T-cell (primary cell): ENCODE data around the gene NAV2. TPM values are rescaled to one million over a fixed set of nuclear protein-coding genes. Genes with fewer than 3 reads are reported as not detected.

Source experiments
- ATAC-seq, 4 experiments: fragments of 200-7000 bp in 3 of 4; fragments of 150-1000 bp in 1 of 4; cut with Tn5 transposase; replicated peaks in 1 of 4; 1 replicate in 3 of 4; 2 replicates in 1 of 4; pipeline ENCODE4 v1.10.0; 2021; ENCODE audit warnings: moderate library complexity in 3 of 4, mild to moderate bottlenecking in 2 of 4, moderate number of reproducible peaks in 1 of 4
- CTCF ChIA-PET, 2 donors: fragments of 300-600 bp; sonication (Branson Sonifier 250); formaldehyde crosslinking; loops; one replicate each; lab custom pipeline; 2022; ENCODE audit warnings: antibody characterized with exemption in 2 of 2; lab: Charles Lee
- POLR2A ChIA-PET, 2 donors: fragments of 300-600 bp; sonication (Branson Sonifier 250); formaldehyde crosslinking; loops; one replicate each; lab custom pipeline; 2022; ENCODE audit warnings: antibody characterized with exemption in 2 of 2; lab: Charles Lee
- DNase-seq, 35 experiments: peaks; one replicate each; pipeline versions ENCODE4 v3.0.0 to v3.0.0-alpha.2; 2013 to 2023
- H3K27ac ChIP-seq: one replicate; pipeline ENCODE4 v1.5.1; 2013; ENCODE audit warnings: low read length
- H3K27me3 ChIP-seq, 2 experiments: replicated peaks in 1 of 2; 1 replicate in 1 of 2; 2 replicates in 1 of 2; pipeline versions ENCODE4 v1.6.1 to v1.7.0; 2013; ENCODE audit warnings: low read length in 1 of 2, mixed read lengths in 1 of 2; ENCODE audit not compliant: control insufficient read depth in 2 of 2, insufficient read depth in 2 of 2; ENCODE audit errors: extremely low read depth in 1 of 2
- H3K36me3 ChIP-seq, 2 donors: 1 replicate in 1 of 2; 2 replicates in 1 of 2; pipeline versions ENCODE4 v1.6.1 to v1.7.0; 2013; ENCODE audit warnings: low read length in 1 of 2; ENCODE audit not compliant: control insufficient read depth in 2 of 2, insufficient read depth in 1 of 2; ENCODE audit errors: extremely low read depth in 1 of 2
- H3K4me1 ChIP-seq, 2 experiments: 1 replicate in 1 of 2; 2 replicates in 1 of 2; pipeline versions ENCODE4 v1.6.1 to v1.7.0; 2013; ENCODE audit warnings: low read length in 2 of 2, mixed read lengths in 1 of 2; ENCODE audit not compliant: insufficient read depth in 2 of 2, control insufficient read depth in 1 of 2; ENCODE audit errors: extremely low read depth in 1 of 2
- H3K4me3 ChIP-seq, 2 donors: 1 replicate in 1 of 2; 2 replicates in 1 of 2; pipeline versions ENCODE4 v1.5.1 to v1.7.0; 2013; ENCODE audit warnings: mild to moderate bottlenecking in 2 of 2, low read length in 1 of 2, moderate library complexity in 1 of 2; ENCODE audit not compliant: control insufficient read depth in 1 of 2; ENCODE audit errors: extremely low read depth in 1 of 2
- H3K9me3 ChIP-seq: 2 replicates; pipeline ENCODE4 v1.7.0; 2013
- H3K27ac Mint-ChIP-seq, 2 donors: one replicate each; pipeline ENCODE4 v1.8.0; 2020 to 2021; ENCODE audit warnings: mild to moderate bottlenecking in 2 of 2, mixed read lengths in 2 of 2
- H3K27me3 Mint-ChIP-seq, 2 donors: one replicate each; pipeline ENCODE4 v1.8.0; 2021 to 2022; ENCODE audit warnings: mixed read lengths in 2 of 2
- H3K36me3 Mint-ChIP-seq: one replicate; pipeline ENCODE4 v1.8.0; 2021; ENCODE audit warnings: mixed read lengths
- H3K4me1 Mint-ChIP-seq, 3 donors: one replicate each; pipeline ENCODE4 v1.8.0; 2020 to 2022; ENCODE audit warnings: mixed read lengths in 3 of 3, mild to moderate bottlenecking in 1 of 3
- H3K4me3 Mint-ChIP-seq, 3 donors: one replicate each; pipeline ENCODE4 v1.8.0; 2020 to 2022; ENCODE audit warnings: mild to moderate bottlenecking in 3 of 3, mixed read lengths in 3 of 3, moderate library complexity in 3 of 3
- H3K9me3 Mint-ChIP-seq, 3 donors: one replicate each; pipeline ENCODE4 v1.8.0; 2020 to 2022; ENCODE audit warnings: mixed read lengths in 3 of 3
- WGBS: methylation state at CpG from one replicate; pipeline ENCODE4 v1.1.5; 2013; ENCODE audit warnings: missing lambda C conversion rate; ENCODE audit not compliant: insufficient coverage; 5-methylcytosine and 5-hydroxymethylcytosine counted together
- total RNA-seq, 35 experiments: library from RNA in 6 of 35; stranded (reverse) in 6 of 35; fragments of 120-200 nt in 1 of 35; gene quantifications; one replicate each; pipeline versions ENCODE4 v1.2.1 to v1.2.4 and lab custom pipeline; 2013 to 2026

Gene NAV2
- total RNA-seq, 5 donors from 2014 or later (not counting 1 experiment from before 2014, with no cell fraction given), result 0.55 to 3.0 (median 1.8) TPM

GRCh38 chr11:20060181-20060580 is 347.5 kb downstream of the NAV2 start:
- Histone ChIP-seq H3K27me3 (no peaks in the 10 kb centered on the region), H3K27ac (no peak overlapping the region), H3K9me3 (no peaks in the 10 kb centered on the region), H3K36me3 (no peaks in the 10 kb centered on the region), H3K4me1 (no peaks in the 10 kb centered on the region), H3K4me3 (no peak overlapping the region)
- ATAC-seq (no peak), DNase-seq (no peak)
- ChIA-PET POLR2A (no interaction called here), CTCF (no interaction called here)
- WGBS, result 83% methylated on average over 2 of the region's 3 CpGs
- Mint-ChIP-seq H3K27me3 (no peaks in the 10 kb centered on the region), H3K4me3 (no peak overlapping the region), H3K4me1 (no peaks in the 10 kb centered on the region), H3K36me3 (no peaks in the 10 kb centered on the region), H3K9me3 (no peaks in the 10 kb centered on the region), H3K27ac (no peak overlapping the region)

DNA sequence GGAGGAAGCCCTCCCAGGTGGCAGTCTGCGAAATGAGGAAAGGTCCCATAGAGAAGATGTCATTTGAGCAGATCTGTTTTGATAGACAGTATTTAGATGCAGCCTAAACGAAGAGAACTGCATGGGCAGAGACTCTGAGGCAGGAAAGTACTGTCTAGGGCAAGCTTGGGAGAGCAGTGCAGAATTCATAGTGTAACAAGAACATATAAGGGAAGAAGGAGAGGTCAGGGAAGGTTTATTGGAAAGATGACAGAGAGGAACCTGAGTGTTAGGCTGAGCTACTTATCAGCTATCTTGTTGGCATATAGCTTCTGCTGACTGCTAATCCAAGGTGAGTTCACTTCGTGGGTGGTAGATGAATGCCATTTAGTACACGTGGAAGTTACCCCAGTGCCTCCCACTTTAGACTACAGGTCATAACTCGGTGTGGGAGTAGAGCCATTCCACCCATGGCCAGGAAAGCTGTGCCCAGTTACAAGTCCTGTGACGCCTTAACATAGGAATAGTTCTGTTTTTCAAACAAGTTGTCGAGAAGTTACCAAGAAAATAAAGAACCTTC is 348.1 kb downstream of the NAV2 start:
- no peaks in the 10 kb centered on the region for H3K4me1 Mint-ChIP-seq
- H3K36me3 ChIP-seq, result no peaks in the 10 kb centered on the region
- no peaks in the 10 kb centered on the region for H3K9me3 Mint-ChIP-seq
- ChIA-PET CTCF (no interaction called here), POLR2A (no interaction called here)
- H3K4me3 Mint-ChIP-seq, result no peak overlapping the region
- ATAC-seq, result no peak
- no peak overlapping the region for H3K27ac ChIP-seq
- H3K27me3 Mint-ChIP-seq, result no peaks in the 10 kb centered on the region
- H3K9me3 ChIP-seq, result no peaks in the 10 kb centered on the region
- H3K27me3 ChIP-seq, result no peaks in the 10 kb centered on the region
- H3K4me1 ChIP-seq, result no peaks in the 10 kb centered on the region
- H3K36me3 Mint-ChIP-seq, result no peaks in the 10 kb centered on the region
- 41% methylated on average over 4 of the region's 7 CpGs for WGBS
- DNase-seq, result no peak
- no peak overlapping the region for H3K4me3 ChIP-seq
- H3K27ac Mint-ChIP-seq, result no peak overlapping the region

GRCh38 chr11:20061776-20062175 is 349.1 kb downstream of the NAV2 start:
- Mint-ChIP-seq H3K4me3 (no peak overlapping the region), H3K4me1 (no peaks in the 10 kb centered on the region), H3K9me3 (no peaks in the 10 kb centered on the region), H3K27ac (no peak overlapping the region), H3K27me3 (no peaks in the 10 kb centered on the region), H3K36me3 (no peaks in the 10 kb centered on the region)
- no peak overlapping the region for H3K27ac ChIP-seq
- CTCF ChIA-PET, result no interaction called here
- WGBS, result 100% methylated on average over 2 of the region's 5 CpGs
- ATAC-seq (no peak), DNase-seq (no peak)
- H3K36me3 ChIP-seq, result no peaks in the 10 kb centered on the region
- no peaks in the 10 kb centered on the region for H3K27me3 ChIP-seq
- POLR2A ChIA-PET, result no interaction called here
- H3K4me3 ChIP-seq, result no peak overlapping the region
- no peaks in the 10 kb centered on the region for H3K9me3 ChIP-seq
- H3K4me1 ChIP-seq, result no peaks in the 10 kb centered on the region

GRCh38 chr11:20064961-20065405 is 352.3 kb downstream of the NAV2 start:
- 89% methylated on average over 2 of the region's 2 CpGs for WGBS
- CTCF ChIA-PET, result no interaction called here
- H3K36me3 ChIP-seq, result no peaks in the 10 kb centered on the region
- no peaks in the 10 kb centered on the region for H3K27me3 ChIP-seq
- Mint-ChIP-seq H3K4me3 (no peak overlapping the region), H3K36me3 (no peaks in the 10 kb centered on the region), H3K4me1 (no peaks in the 10 kb centered on the region), H3K27me3 (peaks cover 0 to 4% of the 10 kb centered on the region in 2 donors), H3K9me3 (no peaks in the 10 kb centered on the region), H3K27ac (no peak overlapping the region)
- H3K9me3 ChIP-seq, result no peaks in the 10 kb centered on the region
- no peak overlapping the region for H3K27ac ChIP-seq
- no peak overlapping the region for H3K4me3 ChIP-seq
- DNase-seq, result no peak
- ATAC-seq, result no peak
- H3K4me1 ChIP-seq, result no peaks in the 10 kb centered on the region
- POLR2A ChIA-PET, result no interaction called here

DNA sequence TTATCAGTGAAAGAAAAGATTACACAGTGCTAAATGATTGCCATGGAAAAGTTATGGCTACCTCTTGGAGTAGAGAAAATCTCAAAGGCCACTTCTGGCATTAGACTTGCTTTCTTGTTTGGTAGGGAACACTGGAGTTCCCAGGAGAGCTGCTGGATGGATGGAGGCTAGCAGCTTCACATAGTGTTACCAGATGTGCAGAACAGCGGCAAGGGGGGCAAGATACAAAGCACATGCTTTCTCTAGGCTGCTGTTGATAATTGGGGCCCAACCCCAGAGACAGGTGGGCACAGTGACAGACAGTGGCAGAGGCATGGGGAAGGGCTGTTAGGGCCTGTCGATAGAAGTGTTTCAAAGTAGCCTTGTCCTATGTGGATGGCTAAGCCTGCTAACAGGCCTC is 352.8 kb downstream of the NAV2 start:
- Mint-ChIP-seq H3K9me3 (no peaks in the 10 kb centered on the region), H3K27me3 (peaks cover 0 to 4% of the 10 kb centered on the region in 2 donors), H3K27ac (no peak overlapping the region), H3K36me3 (no peaks in the 10 kb centered on the region), H3K4me1 (no peaks in the 10 kb centered on the region), H3K4me3 (no peak overlapping the region)
- ATAC-seq, result no peak
- CTCF ChIA-PET, result no interaction called here
- no peaks in the 10 kb centered on the region for H3K9me3 ChIP-seq
- DNase-seq, result no peak
- 58% methylated on average over 1 of the region's 2 CpGs for WGBS
- no peak overlapping the region for H3K27ac ChIP-seq
- POLR2A ChIA-PET, result no interaction called here
- H3K27me3 ChIP-seq, result no peaks in the 10 kb centered on the region
- no peaks in the 10 kb centered on the region for H3K4me1 ChIP-seq
- no peak overlapping the region for H3K4me3 ChIP-seq
- H3K36me3 ChIP-seq, result no peaks in the 10 kb centered on the region

GRCh38 chr11:20066013-20066782 is 353.6 kb downstream of the NAV2 start:
- no peaks in the 10 kb centered on the region for H3K36me3 Mint-ChIP-seq
- whole genome bisulfite sequencing, result 80% methylated on average over 2 of the region's 5 CpGs
- ATAC-seq (no peak), DNase-seq (no peak)
- ChIA-PET POLR2A (no interaction called here), CTCF (interaction anchor here in 1 of 2 donors (0.6 kb wide), 1 partner anchor 27 kb away, joined by 8 read pairs; no protein-coding TSS in a partner anchor)
- Histone ChIP-seq H3K27ac (no peak overlapping the region), H3K27me3 (no peaks in the 10 kb centered on the region), H3K4me3 (no peak overlapping the region), H3K4me1 (no peaks in the 10 kb centered on the region), H3K36me3 (no peaks in the 10 kb centered on the region), H3K9me3 (no peaks in the 10 kb centered on the region)
- H3K4me3 Mint-ChIP-seq, result no peak overlapping the region
- H3K27me3 Mint-ChIP-seq, result peaks cover 0 to 4% of the 10 kb centered on the region in 2 donors
- no peak overlapping the region for H3K27ac Mint-ChIP-seq
- no peaks in the 10 kb centered on the region for H3K9me3 Mint-ChIP-seq
- no peaks in the 10 kb centered on the region for H3K4me1 Mint-ChIP-seq
